Measurements from ENCODE around the gene XXYLT1. TPM values are rescaled to one million over a fixed set of nuclear protein-coding genes. Genes with fewer than 3 reads are reported as not detected.

The XXYLT1 gene
- total and polyA plus RNA-seq, 9 of the 15 experiments (the other 6 are each of a cell fraction or from before 2014, with no cell fraction given) = 1.9 to 18.9 (median 15.0) TPM

DNA sequence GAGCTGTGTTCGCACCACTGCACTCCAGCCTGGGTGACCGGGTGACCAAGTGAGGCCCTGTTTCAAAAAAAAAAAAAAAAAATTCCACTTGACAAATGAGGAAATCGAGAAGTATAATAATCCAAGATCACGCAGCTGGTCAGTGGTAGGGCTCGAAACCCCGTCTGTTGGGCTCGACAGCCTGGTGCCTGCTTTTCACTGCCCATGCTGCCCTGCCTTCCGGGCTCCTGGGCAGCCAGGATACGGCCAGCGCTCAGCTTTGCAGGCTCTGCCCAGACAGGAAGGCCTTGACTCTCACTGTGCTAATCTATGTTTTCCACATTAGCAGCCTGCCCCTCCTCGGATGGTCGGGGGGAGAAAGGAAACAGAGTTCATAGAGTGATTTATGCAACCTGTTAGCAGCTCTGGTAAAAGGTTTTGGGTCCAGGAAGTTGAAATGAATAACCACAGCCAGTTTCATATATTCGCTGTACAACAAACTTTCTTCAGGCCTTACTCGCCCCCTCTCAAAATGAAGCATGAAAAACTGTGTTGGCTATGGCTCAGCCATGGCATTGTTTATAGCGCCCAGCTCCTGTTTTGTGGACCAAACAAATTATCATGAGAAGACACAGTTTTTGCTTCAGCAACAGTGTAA is 108.8 kb downstream of the XXYLT1 start (continued):
- TF ChIP-seq TEAD1 (CRISPR knock-in tag; IDR thresholded peaks at IDR 0.05) (peak in 1 of 2 experiments; percentile 15; a peak in 1 of 4 replicates), NUFIP1 (IDR thresholded peaks at IDR 0.05; ENCODE audit: partially characterized antibody) (no peak), DPF2 (IDR thresholded peaks at IDR 0.05) (peak; percentile 82), BCOR (IDR thresholded peaks at IDR 0.05) (no peak), RFX7 (CRISPR knock-in tag; IDR thresholded peaks at IDR 0.05) (no peak), ZNF354B (CRISPR knock-in tag; IDR thresholded peaks at IDR 0.05) (no peak), SAFB (IDR thresholded peaks at IDR 0.05; ENCODE audit: borderline replicate concordance, low read depth, low read length) (no peak), ZNF282 (CRISPR knock-in tag; IDR thresholded peaks at IDR 0.05) (no peak), HMG20A (CRISPR knock-in tag; conservative IDR thresholded peaks at IDR 0.05) (no peak), RHOXF2B (CRISPR knock-in tag; conservative IDR thresholded peaks at IDR 0.05) (no peak), ZNF551 (CRISPR knock-in tag; IDR thresholded peaks at IDR 0.05) (no peak), CHD4 (IDR thresholded peaks at IDR 0.05; ENCODE audit: insufficient read depth, insufficient replicate concordance, low read depth, low read length, poor library complexity, severe bottlenecking) (no peak), SRSF7 (optimal IDR thresholded peaks at IDR 0.05; ENCODE audit: low read depth, low read length) (no peak), FOXA3 (CRISPR knock-in tag; conservative IDR thresholded peaks at IDR 0.05 in 1 of 2, IDR thresholded peaks at IDR 0.05 in 1 of 2) (no peak), FOXM1 (IDR thresholded peaks at IDR 0.05; ENCODE audit: low read depth) (peak; percentile 11; the same call in 1 of the 2 replicates), FOXM1 (CRISPR knock-in tag; IDR thresholded peaks at IDR 0.05; ENCODE audit: low read depth) (no peak), FOXA1 (IDR thresholded peaks at IDR 0.05; ENCODE audit: borderline replicate concordance) (no peak), GTF2A2 (tag; IDR thresholded peaks at IDR 0.05) (no peak), FOXJ2 (tag; IDR thresholded peaks at IDR 0.05) (no peak)
- TF ChIP-seq, protein P1, sequence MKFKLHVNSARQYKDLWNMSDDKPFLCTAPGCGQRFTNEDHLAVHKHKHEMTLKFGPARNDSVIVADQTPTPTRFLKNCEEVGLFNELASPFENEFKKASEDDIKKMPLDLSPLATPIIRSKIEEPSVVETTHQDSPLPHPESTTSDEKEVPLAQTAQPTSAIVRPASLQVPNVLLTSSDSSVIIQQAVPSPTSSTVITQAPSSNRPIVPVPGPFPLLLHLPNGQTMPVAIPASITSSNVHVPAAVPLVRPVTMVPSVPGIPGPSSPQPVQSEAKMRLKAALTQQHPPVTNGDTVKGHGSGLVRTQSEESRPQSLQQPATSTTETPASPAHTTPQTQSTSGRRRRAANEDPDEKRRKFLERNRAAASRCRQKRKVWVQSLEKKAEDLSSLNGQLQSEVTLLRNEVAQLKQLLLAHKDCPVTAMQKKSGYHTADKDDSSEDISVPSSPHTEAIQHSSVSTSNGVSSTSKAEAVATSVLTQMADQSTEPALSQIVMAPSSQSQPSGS (CRISPR knock-in tag; IDR thresholded peaks at IDR 0.05) = no peak
- TF ChIP-seq, protein P2, sequence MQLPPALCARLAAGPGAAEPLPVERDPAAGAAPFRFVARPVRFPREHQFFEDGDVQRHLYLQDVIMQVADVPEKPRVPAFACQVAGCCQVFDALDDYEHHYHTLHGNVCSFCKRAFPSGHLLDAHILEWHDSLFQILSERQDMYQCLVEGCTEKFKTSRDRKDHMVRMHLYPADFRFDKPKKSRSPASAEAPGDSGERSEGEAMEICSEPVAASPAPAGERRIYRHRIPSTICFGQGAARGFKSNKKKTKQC (CRISPR knock-in tag; IDR thresholded peaks at IDR 0.05) = no peak
- TF ChIP-seq, protein P3, sequence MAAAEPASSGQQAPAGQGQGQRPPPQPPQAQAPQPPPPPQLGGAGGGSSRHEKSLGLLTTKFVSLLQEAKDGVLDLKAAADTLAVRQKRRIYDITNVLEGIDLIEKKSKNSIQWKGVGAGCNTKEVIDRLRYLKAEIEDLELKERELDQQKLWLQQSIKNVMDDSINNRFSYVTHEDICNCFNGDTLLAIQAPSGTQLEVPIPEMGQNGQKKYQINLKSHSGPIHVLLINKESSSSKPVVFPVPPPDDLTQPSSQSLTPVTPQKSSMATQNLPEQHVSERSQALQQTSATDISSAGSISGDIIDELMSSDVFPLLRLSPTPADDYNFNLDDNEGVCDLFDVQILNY (CRISPR knock-in tag; IDR thresholded peaks at IDR 0.05) = no peak
- TF ChIP-seq, protein P4, sequence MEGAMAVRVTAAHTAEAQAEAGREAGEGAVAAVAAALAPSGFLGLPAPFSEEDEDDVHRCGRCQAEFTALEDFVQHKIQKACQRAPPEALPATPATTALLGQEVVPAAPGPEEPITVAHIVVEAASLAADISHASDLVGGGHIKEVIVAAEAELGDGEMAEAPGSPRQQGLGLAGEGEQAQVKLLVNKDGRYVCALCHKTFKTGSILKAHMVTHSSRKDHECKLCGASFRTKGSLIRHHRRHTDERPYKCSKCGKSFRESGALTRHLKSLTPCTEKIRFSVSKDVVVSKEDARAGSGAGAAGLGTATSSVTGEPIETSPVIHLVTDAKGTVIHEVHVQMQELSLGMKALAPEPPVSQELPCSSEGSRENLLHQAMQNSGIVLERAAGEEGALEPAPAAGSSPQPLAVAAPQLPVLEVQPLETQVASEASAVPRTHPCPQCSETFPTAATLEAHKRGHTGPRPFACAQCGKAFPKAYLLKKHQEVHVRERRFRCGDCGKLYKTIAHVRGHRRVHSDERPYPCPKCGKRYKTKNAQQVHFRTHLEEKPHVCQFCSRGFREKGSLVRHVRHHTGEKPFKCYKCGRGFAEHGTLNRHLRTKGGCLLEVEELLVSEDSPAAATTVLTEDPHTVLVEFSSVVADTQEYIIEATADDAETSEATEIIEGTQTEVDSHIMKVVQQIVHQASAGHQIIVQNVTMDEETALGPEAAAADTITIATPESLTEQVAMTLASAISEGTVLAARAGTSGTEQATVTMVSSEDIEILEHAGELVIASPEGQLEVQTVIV (CRISPR knock-in tag; IDR thresholded peaks at IDR 0.05; ENCODE audit: borderline replicate concordance) = no peak

Data from K562 (cell line).